ENCODE results near the gene HOXD13.

DNA sequence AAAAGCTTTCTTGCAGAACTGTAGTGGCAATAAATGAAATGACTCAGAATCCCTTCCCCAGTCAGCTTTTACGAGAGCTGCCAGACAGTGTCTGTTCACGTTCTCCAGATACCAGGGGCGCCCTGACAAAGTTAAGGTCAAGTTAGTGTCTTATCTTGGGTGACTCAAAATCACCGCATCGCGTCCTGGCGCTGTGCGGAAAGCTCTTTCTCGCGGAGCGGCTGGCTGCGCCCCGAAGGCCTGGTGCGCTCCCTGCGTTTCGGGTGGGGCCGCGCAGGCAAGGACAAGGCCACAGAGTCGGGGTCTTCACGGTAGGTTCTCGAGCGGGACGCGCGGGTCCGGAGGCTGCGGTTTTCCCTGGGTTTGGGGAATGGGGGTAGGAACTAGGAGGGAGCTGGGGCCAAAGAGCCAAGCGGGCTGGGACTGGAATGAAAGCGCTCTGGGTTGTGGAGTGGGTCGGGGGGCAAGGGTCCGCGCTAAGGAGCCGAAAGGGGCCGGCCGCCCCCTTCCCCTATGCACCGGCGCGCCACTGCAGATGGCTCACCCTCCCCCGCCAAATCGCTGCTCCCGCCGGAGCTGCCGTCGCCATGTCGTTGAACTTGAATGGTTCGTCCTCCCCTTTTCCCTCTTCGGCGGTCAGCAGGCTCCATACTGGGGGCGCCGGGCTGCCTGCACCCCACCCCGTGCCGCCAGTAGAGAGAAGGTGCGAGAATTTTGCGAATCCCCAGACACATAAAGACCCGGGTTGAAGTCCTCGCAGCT lies 12.0 kb downstream of the HOXD13 start:
- TF ChIP-seq, protein P1, sequence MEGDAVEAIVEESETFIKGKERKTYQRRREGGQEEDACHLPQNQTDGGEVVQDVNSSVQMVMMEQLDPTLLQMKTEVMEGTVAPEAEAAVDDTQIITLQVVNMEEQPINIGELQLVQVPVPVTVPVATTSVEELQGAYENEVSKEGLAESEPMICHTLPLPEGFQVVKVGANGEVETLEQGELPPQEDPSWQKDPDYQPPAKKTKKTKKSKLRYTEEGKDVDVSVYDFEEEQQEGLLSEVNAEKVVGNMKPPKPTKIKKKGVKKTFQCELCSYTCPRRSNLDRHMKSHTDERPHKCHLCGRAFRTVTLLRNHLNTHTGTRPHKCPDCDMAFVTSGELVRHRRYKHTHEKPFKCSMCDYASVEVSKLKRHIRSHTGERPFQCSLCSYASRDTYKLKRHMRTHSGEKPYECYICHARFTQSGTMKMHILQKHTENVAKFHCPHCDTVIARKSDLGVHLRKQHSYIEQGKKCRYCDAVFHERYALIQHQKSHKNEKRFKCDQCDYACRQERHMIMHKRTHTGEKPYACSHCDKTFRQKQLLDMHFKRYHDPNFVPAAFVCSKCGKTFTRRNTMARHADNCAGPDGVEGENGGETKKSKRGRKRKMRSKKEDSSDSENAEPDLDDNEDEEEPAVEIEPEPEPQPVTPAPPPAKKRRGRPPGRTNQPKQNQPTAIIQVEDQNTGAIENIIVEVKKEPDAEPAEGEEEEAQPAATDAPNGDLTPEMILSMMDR (IDR thresholded peaks at IDR 0.05): no peak
- TF ChIP-seq POLR2A (IDR thresholded peaks at IDR 0.05): no peak
